B cell (primary cell): ENCODE results near the gene PRR3. TPM values are rescaled to one million over a fixed set of nuclear protein-coding genes. Genes with fewer than 3 reads are reported as not detected.
A peak's percentile ranks its signal among the peaks of the same experiment; 100 is the strongest.

Source experiments
- ATAC-seq: fragments of 200-7000 bp; cut with Tn5 transposase; one replicate; pipeline ENCODE4 v1.10.0; 2021; ENCODE audit warnings: low read depth, mild to moderate bottlenecking, moderate number of reproducible peaks, moderate library complexity
- CTCF ChIA-PET: fragments of 350-600 bp; sonication (Branson Sonifier 250); formaldehyde crosslinking; loops from one replicate; lab custom pipeline; 2021; ENCODE audit warnings: antibody characterized with exemption, inconsistent platforms; lab: Charles Lee
- POLR2A ChIA-PET: fragments of 350-600 bp; sonication (Branson Sonifier 250); formaldehyde crosslinking; loops from one replicate; lab custom pipeline; 2021; ENCODE audit warnings: antibody characterized with exemption; lab: Charles Lee
- DNase-seq: peaks from one replicate; pipeline ENCODE4 v3.0.0; 2013
- H2AFZ ChIP-seq: 2 replicates; pipeline ENCODE4 v1.6.1; 2012; ENCODE audit warnings: mild to moderate bottlenecking, low read depth, low read length; ENCODE audit not compliant: insufficient read depth, poor library complexity, severe bottlenecking
- H3K27ac ChIP-seq, 2 donors: 1 replicate in 1 of 2; 2 replicates in 1 of 2; pipeline ENCODE4 v1.5.1; 2012 to 2013; ENCODE audit warnings: low read length in 2 of 2, mild to moderate bottlenecking in 2 of 2, moderate library complexity in 1 of 2
- H3K27me3 ChIP-seq, 4 experiments: fragments of 200-600 bp in 1 of 4; sonication (generic) in 1 of 4; replicated peaks in 1 of 4; 1 replicate in 2 of 4; 2 replicates in 2 of 4; pipeline versions ENCODE4 v1.6.1 to v1.7.0; 2013 to 2016; ENCODE audit warnings: low read length in 3 of 4, mild to moderate bottlenecking in 2 of 4, mixed read lengths in 1 of 4, moderate library complexity in 1 of 4; ENCODE audit not compliant: insufficient read depth in 4 of 4, control insufficient read depth in 3 of 4; ENCODE audit errors: control extremely low read depth in 1 of 4
- H3K36me3 ChIP-seq, 2 experiments: replicated peaks in 1 of 2; 1 replicate in 1 of 2; 2 replicates in 1 of 2; pipeline versions ENCODE4 v1.6.1 to v1.7.1; 2013; ENCODE audit warnings: low read length in 1 of 2; ENCODE audit not compliant: insufficient read depth in 2 of 2, control insufficient read depth in 1 of 2; ENCODE audit errors: control extremely low read depth in 1 of 2, extremely low read depth in 1 of 2
- H3K4me1 ChIP-seq, 2 donors: fragments of 200-600 bp in 1 of 2; sonication (generic) in 1 of 2; 1 replicate in 1 of 2; 2 replicates in 1 of 2; pipeline versions ENCODE4 v1.5.1 to v1.6.1; 2013 to 2017; ENCODE audit warnings: low read length in 2 of 2; ENCODE audit not compliant: control insufficient read depth in 2 of 2, insufficient read depth in 2 of 2
- H3K4me2 ChIP-seq: replicated peaks from 2 replicates; pipeline ENCODE3; 2012; ENCODE audit warnings: mild to moderate bottlenecking, low read depth, low read length; ENCODE audit not compliant: poor library complexity, severe bottlenecking
- H3K4me3 ChIP-seq, 5 experiments: fragments of 200-600 bp in 1 of 5; sonication (generic) in 1 of 5; 1 replicate in 3 of 5; 2 replicates in 2 of 5; pipeline versions ENCODE4 v1.5.1 to v1.7.0; 2011 to 2016; ENCODE audit warnings: low read length in 4 of 5, mild to moderate bottlenecking in 4 of 5, low read depth in 2 of 5, control low read depth in 1 of 5, moderate library complexity in 1 of 5; ENCODE audit not compliant: insufficient read depth in 1 of 5; ENCODE audit errors: control extremely low read depth in 1 of 5, extremely low read depth in 1 of 5
- H3K79me2 ChIP-seq: fragments of 200-600 bp; sonication (generic); one replicate; pipeline ENCODE4 v1.6.0; 2016; ENCODE audit warnings: low read length; ENCODE audit not compliant: control insufficient read depth, insufficient read depth
- H3K9ac ChIP-seq: fragments of 200-600 bp; sonication (generic); 2 replicates; pipeline ENCODE4 v1.6.1; 2017; ENCODE audit warnings: mild to moderate bottlenecking, low read length, moderate library complexity
- H3K9me3 ChIP-seq, 3 donors: one replicate each; pipeline versions ENCODE4 v1.6.1 to v1.7.1; 2013; ENCODE audit warnings: low read length in 2 of 3; ENCODE audit not compliant: control insufficient read depth in 2 of 3, insufficient read depth in 1 of 3; ENCODE audit errors: control extremely low read depth in 1 of 3
- H4K20me1 ChIP-seq: 2 replicates; pipeline ENCODE4 v1.6.0; 2012; ENCODE audit warnings: mild to moderate bottlenecking, low read length; ENCODE audit not compliant: insufficient read depth, control insufficient read depth, poor library complexity, severe bottlenecking
- H3K27ac Mint-ChIP-seq: one replicate; pipeline ENCODE4 v1.8.0; 2021; ENCODE audit warnings: mixed read lengths
- H3K27me3 Mint-ChIP-seq: one replicate; pipeline ENCODE4 v1.8.0; 2021; ENCODE audit warnings: mixed read lengths
- H3K4me1 Mint-ChIP-seq: one replicate; pipeline ENCODE4 v1.8.0; 2021; ENCODE audit warnings: mixed read lengths
- H3K4me3 Mint-ChIP-seq: one replicate; pipeline ENCODE4 v1.8.0; 2021; ENCODE audit warnings: mixed read lengths
- H3K9me3 Mint-ChIP-seq: one replicate; pipeline ENCODE4 v1.8.0; 2022; ENCODE audit warnings: mixed read lengths; ENCODE audit not compliant: insufficient read depth
- EZH2 ChIP-seq: IDR thresholded peaks from 2 replicates; pipeline ENCODE4 v1.6.1; 2012; ENCODE audit warnings: borderline replicate concordance, low read depth, mild to moderate bottlenecking, moderate library complexity, low read length; ENCODE audit not compliant: insufficient read depth, poor library complexity, severe bottlenecking
- WGBS: methylation state at CpG from one replicate; pipeline ENCODE4 v1.1.5; 2013; ENCODE audit warnings: missing lambda C conversion rate; ENCODE audit not compliant: insufficient coverage; 5-methylcytosine and 5-hydroxymethylcytosine counted together
- intact Hi-C: fragments of 100-400 bp; cut with micrococcal nuclease; formaldehyde crosslinking; loops from one replicate; pipeline ENCODE4 v1.10.0; 2022
- polyA plus RNA-seq: library from polyadenylated mRNA; depleted of rRNA; stranded (reverse); fragments of >200 nt; gene quantifications from 2 replicates; pipeline ENCODE4 v1.2.3, GENCODE V29; 2012
- total RNA-seq, 2 donors: library from RNA; stranded (reverse); fragments of 120-200 nt in 1 of 2; gene quantifications; 1 replicate in 1 of 2; 2 replicates in 1 of 2; pipeline versions ENCODE4 v1.2.3 to v1.2.4, GENCODE V29; 2013 to 2022
- TF ChIP-seq, protein P1 (sequence below): fragments of 200-600 bp; IDR thresholded peaks from one replicate; pipeline ENCODE4 v1.8.0; 2022; ENCODE audit warnings: antibody characterized with exemption, mild to moderate bottlenecking

PRR3 gene
- total and polyA plus RNA-seq, 2 donors (not counting 1 experiment from before 2014, with no cell fraction given) = 15.0 to 30.3 TPM

DNA sequence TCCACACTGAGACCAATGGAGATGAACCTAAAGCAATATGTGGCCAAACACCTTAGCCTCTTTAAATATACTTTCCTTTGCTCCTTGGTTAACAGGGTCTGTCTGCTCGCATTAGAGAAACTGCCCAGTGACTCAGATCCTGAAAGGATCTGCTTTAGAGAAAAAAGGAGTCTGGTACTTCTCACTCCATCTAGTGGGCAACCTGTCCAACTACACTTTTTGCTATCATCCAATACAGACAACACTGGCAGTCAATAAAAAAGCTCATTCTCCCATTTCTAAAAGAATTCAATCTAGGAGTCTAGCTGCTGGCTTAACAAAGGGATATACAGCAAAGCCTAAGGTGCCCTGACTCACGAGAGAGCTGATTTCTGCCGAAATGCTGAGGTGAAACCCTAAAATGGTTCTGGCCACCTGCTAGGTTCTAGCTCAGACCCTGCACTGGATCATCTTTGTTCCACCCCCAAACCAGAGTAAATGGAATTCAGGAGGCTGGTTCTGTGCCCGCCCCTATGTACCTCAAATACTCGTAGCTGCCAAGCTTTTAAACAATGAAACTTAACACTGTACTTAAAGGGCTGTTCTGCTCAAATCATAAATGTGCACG is 12.3 kb upstream of the PRR3 start:
- H3K4me3 Mint-ChIP-seq = peak overlapping the region; percentile 6
- Histone ChIP-seq H3K4me2 (no peak overlapping the region), H3K27ac (no peak overlapping the region), H3K4me1 (peaks cover 18 to 29% of the 10 kb centered on the region in 2 donors), H3K4me3 (no peak overlapping the region), H3K9ac (no peak overlapping the region), H3K27me3 (no peaks in the 10 kb centered on the region), H3K36me3 (peaks cover 0 to 31% of the 10 kb centered on the region in 2 experiments), H3K79me2 (no peaks in the 10 kb centered on the region), H4K20me1 (no peaks in the 10 kb centered on the region), H3K9me3 (no peaks in the 10 kb centered on the region), H2AFZ (no peak overlapping the region)
- ChIA-PET CTCF (interaction anchor here (0.5 to 15.6 kb wide), 35 partner anchors 9 to 539 kb away, joined by 3 to 681 read pairs (median 8); partner anchors contain the start of genes ABCF1, GNL1, NRM and PRR3), POLR2A (interaction anchor here (0.5 to 1.5 kb wide), 5 partner anchors 10 to 1285 kb away, joined by 3 to 10 read pairs (median 4); no protein-coding TSS in a partner anchor)
- 44% methylated on average over 6 of the region's 6 CpGs for WGBS
- ATAC-seq (peak; percentile 40), DNase-seq (peak; percentile 67)
- H3K4me1 Mint-ChIP-seq = peaks cover 30% of the 10 kb centered on the region
- peak overlapping the region; percentile 23 for H3K27ac Mint-ChIP-seq
- intact Hi-C loops = loop anchor here (1.0 kb wide), 2 partner anchors 62 to 91 kb away; no protein-coding TSS in a partner anchor
- TF ChIP-seq EZH2 = no peak
- TF ChIP-seq, protein P1, sequence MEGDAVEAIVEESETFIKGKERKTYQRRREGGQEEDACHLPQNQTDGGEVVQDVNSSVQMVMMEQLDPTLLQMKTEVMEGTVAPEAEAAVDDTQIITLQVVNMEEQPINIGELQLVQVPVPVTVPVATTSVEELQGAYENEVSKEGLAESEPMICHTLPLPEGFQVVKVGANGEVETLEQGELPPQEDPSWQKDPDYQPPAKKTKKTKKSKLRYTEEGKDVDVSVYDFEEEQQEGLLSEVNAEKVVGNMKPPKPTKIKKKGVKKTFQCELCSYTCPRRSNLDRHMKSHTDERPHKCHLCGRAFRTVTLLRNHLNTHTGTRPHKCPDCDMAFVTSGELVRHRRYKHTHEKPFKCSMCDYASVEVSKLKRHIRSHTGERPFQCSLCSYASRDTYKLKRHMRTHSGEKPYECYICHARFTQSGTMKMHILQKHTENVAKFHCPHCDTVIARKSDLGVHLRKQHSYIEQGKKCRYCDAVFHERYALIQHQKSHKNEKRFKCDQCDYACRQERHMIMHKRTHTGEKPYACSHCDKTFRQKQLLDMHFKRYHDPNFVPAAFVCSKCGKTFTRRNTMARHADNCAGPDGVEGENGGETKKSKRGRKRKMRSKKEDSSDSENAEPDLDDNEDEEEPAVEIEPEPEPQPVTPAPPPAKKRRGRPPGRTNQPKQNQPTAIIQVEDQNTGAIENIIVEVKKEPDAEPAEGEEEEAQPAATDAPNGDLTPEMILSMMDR = peak; percentile 80
- H3K27me3 Mint-ChIP-seq = no peaks in the 10 kb centered on the region
- H3K9me3 Mint-ChIP-seq = no peaks in the 10 kb centered on the region

- Mint-ChIP-seq H3K4me1 (peaks cover 22% of the 10 kb centered on the region), H3K4me3 (no peak overlapping the region), H3K27ac (no peak overlapping the region), H3K9me3 (no peaks in the 10 kb centered on the region), H3K27me3 (no peaks in the 10 kb centered on the region)
- TF ChIP-seq EZH2 = no peak
- TF ChIP-seq, protein P1 = no peak
- no peak overlapping the region for H3K4me3 ChIP-seq
- CTCF ChIA-PET = interaction anchor here (0.6 to 15.6 kb wide), 6 partner anchors 19 to 64 kb away, joined by 4 to 681 read pairs (median 118); no protein-coding TSS in a partner anchor
- H3K79me2 ChIP-seq = no peaks in the 10 kb centered on the region
- no peaks in the 10 kb centered on the region for H3K9me3 ChIP-seq
- 100% methylated on average over 1 of the region's 6 CpGs for WGBS
- intact Hi-C loops = no loop called here
- peaks cover 15 to 21% of the 10 kb centered on the region in 2 donors for H3K4me1 ChIP-seq
- no peaks in the 10 kb centered on the region for H3K27me3 ChIP-seq
- ATAC-seq (no peak), DNase-seq (no peak)
- no peak overlapping the region for H2AFZ ChIP-seq
- no peak overlapping the region for H3K27ac ChIP-seq
- H3K9ac ChIP-seq = no peak overlapping the region
- peaks cover 0 to 55% of the 10 kb centered on the region in 2 experiments for H3K36me3 ChIP-seq
- POLR2A ChIA-PET = no interaction called here
- H3K4me2 ChIP-seq = no peak overlapping the region
- no peaks in the 10 kb centered on the region for H4K20me1 ChIP-seq
Observed at GRCh38 chr6:30547454-30547853, 9.6 kb upstream of the PRR3 start.
